Gastrocnemius medialis (tissue), 4 donors: ENCODE data around the gene KRTAP12-3.

Experiments
- POLR2A ChIP-seq, 2 donors: fragments of 450-650 bp; IDR thresholded peaks; one replicate each; pipeline ENCODE4 v1.6.1; 2017; ENCODE audit warnings: antibody characterized with exemption in 2 of 2, mild to moderate bottlenecking in 2 of 2, moderate library complexity in 2 of 2
- TF ChIP-seq, protein P1 (sequence below), 5 experiments: fragments of 450-650 bp in 3 of 5; fragments of 200-600 bp in 2 of 5; sonication (generic) in 2 of 5; IDR thresholded peaks in 4 of 5; conservative IDR thresholded peaks in 1 of 5; 1 replicate in 4 of 5; 2 replicates in 1 of 5; pipeline ENCODE4 v1.5.1; 2016 to 2019; ENCODE audit warnings: antibody characterized with exemption in 5 of 5, mild to moderate bottlenecking in 3 of 5, moderate library complexity in 3 of 5

GRCh38 chr21:44625756-44626155, 32.0 kb upstream of the KRTAP12-3 start:
- TF ChIP-seq, protein P1, sequence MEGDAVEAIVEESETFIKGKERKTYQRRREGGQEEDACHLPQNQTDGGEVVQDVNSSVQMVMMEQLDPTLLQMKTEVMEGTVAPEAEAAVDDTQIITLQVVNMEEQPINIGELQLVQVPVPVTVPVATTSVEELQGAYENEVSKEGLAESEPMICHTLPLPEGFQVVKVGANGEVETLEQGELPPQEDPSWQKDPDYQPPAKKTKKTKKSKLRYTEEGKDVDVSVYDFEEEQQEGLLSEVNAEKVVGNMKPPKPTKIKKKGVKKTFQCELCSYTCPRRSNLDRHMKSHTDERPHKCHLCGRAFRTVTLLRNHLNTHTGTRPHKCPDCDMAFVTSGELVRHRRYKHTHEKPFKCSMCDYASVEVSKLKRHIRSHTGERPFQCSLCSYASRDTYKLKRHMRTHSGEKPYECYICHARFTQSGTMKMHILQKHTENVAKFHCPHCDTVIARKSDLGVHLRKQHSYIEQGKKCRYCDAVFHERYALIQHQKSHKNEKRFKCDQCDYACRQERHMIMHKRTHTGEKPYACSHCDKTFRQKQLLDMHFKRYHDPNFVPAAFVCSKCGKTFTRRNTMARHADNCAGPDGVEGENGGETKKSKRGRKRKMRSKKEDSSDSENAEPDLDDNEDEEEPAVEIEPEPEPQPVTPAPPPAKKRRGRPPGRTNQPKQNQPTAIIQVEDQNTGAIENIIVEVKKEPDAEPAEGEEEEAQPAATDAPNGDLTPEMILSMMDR (IDR thresholded peaks at IDR 0.05 in 4 of 5, conservative IDR thresholded peaks at IDR 0.05 in 1 of 5) = no peak
- no peak for TF ChIP-seq POLR2A (IDR thresholded peaks at IDR 0.05)
